CD4-positive, alpha-beta T cell treated with Interleukin-15 for 4 hours (primary cell): Measurements from ENCODE around the gene LPP.
"Not testable (repeated sequence)": the region's sequence is repeated elsewhere in the genome, so short reads cannot be mapped to it uniquely, and the experiment has no call there.

Experiments used
- DNase-seq: peaks from one replicate; pipeline ENCODE4 v3.0.0-alpha.2; 2020; ENCODE audit warnings: low spot score

The LPP gene

DNA sequence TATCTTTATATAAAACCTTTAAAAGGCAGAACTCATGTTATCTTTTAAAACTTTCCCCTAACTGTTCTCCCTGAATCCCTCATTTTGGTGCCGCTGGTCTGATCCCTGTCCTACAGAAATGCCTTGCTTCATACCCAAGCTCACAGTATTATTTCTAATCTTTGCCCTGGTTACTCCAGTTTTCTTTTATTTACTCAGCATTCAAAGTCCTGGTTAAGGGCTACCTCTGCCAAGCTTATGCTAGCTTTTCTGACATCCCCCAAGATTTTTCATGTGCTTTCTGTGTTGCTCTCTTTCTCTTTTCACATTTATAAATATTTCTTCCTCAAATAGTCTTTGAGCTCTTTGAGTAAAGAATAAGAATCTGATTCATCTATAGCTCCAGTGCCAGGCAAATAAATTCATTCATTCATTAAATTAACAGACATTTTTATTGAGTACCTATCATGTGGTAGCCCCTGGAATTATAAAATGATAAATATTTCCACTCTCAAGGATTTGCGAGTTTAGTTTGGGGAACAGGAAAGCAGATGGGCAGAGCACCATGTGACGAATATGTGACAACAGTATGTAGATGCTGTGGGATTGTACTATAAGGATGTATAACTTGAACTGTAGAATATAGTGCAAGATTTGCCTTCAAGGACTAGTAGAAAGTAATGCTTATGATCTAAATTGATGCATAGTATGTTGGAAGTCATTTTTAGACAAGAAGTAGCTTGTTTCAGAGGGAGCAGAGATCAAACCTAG, 247.5 kb downstream of the LPP start:
- no peak for DNase-seq

- DNase-seq, result no peak
These were observed 248.3 kb downstream of the LPP start for GRCh38 chr3:188402229-188402628.

DNA sequence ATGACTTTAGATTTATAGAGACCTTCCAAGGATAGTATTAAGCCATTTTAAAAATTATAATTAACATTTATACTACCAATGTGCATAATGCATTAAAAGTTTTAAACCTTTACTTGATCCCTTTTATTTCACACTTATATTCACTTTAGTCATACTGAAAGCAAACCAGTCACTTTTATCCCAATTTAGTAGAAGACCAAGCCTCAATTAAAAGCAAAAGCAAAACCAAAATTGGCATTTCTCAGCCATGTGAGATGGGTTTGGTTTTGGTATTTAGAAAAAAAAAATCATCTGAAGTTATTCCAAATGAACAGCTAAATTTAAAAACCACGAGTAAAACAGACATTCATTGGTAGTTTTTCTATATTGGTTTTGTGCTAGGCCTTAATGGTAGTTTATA, 249.4 kb downstream of the LPP start:
- DNase-seq, result no peak

DNA sequence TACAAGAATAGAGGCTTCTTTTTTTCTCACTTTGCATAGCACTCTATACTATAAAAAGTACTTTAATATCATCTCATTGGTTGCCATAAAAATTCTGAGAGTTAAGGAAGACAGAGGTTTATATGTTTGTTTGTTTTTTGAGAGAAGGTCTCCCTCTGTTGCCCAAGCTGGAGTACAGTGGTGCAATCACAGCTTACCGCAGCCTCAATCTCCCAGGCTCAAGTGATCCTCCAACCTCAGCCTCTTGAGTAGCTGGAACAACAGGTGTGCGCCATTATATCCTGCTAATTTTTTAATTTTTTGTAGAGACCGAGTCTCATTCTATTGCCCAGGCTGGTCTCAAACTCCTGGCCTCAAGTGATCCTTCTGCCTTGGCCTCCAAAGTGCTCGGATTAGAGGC, 250.2 kb downstream of the LPP start:
- DNase-seq, result no peak

DNA sequence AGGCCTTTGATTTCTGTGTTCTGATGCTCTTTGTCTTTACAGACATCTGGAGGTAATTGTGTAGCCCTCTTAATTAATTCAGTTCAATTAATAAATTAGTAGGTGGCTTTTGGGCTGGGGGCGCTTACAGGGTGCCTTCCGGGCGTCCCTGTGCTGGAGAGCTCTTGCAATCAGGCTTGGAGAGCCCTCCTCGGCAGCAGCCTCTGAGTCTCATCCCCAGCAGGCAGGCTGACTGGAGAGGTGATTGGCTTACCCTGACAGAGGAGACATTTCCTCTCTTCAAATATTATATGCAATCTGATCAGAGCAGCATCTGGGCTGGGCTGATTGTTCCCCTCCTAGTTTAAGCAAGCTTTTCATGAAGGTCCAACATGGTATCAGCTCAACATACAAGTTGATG, 250.7 kb downstream of the LPP start:
- DNase-seq, result no peak

DNA sequence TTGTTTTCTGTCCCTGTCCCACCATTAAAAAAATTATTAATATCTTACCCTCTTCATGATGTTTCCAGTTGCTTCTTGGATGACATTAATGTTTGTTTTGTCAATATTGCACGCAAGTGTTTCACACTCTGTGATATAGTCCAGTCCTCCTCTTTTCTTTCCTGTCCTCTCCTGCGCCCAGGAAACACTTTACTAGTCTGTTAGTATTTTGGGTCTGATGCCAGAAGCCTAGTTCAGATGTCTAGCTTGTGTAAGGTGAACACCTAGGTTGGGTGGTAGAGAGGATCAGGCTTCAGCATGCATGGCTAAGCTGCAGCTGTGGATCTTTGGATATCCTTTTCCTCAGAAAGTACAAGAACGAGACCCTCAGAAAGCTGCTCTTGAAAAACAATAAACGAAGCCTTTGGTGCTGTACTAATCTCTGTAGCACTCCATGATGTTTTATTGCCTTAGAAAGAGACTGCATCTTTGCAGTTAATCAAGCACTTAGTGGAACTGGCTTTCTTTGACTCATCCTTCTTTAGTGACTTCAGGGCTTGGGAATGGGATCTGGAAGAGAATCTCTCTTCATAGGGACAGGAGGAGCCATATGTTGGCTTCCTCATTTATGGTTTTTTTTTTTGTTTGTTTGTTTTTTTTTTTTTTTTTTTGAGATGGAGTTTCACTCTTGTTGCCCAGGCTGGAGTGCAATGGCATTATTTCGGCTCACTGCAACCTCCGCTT, 253.4 kb downstream of the LPP start:
- DNase-seq, result no peak

GRCh38 chr3:188408831-188409230, 254.9 kb downstream of the LPP start:
- DNase-seq, result no peak

- DNase-seq, result no peak
These were observed 257.8 kb downstream of the LPP start for GRCh38 chr3:188411750-188412149.

DNA sequence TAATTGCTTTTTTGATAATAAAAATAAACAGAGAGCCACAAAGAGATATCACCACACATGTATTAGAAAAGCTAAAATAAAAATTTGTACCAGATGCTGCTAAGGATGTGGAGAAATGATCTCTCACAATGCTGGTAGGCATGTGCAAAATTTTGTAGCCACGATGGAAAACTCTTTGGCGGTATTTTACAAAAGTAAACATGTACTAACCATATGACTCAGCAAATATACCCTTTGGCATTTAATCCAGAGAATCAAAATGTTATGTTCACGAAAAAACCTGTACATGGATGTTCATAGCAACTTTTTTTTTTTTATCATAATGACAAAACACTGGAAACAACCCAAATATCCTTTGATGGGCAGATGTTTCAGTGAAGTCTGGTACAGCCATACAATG, 261.2 kb downstream of the LPP start:
- no peak for DNase-seq

- no peak for DNase-seq
These were observed 262.1 kb downstream of the LPP start for GRCh38 chr3:188416041-188416440.

GRCh38 chr3:188417271-188417696, 263.3 kb downstream of the LPP start:
- DNase-seq, result no peak

DNA sequence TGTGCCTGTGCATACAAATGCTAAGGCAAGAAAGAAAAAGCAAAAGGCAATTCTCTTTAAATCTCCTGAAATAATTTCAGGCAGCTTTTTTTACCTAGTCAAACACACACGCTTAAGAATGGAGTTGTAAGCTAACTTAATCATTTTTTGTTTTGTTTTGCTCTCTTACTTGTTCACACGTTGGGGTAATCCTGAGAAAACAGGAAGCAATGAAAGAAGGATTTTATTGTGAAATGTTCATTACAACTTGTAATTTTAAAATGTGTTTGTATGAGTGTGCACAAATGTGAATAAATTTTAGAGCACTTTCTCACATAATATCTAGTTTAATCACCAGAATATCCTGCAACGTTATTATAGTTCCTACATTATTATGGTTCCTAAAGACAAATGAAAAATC, 263.8 kb downstream of the LPP start:
- no peak for DNase-seq

DNA sequence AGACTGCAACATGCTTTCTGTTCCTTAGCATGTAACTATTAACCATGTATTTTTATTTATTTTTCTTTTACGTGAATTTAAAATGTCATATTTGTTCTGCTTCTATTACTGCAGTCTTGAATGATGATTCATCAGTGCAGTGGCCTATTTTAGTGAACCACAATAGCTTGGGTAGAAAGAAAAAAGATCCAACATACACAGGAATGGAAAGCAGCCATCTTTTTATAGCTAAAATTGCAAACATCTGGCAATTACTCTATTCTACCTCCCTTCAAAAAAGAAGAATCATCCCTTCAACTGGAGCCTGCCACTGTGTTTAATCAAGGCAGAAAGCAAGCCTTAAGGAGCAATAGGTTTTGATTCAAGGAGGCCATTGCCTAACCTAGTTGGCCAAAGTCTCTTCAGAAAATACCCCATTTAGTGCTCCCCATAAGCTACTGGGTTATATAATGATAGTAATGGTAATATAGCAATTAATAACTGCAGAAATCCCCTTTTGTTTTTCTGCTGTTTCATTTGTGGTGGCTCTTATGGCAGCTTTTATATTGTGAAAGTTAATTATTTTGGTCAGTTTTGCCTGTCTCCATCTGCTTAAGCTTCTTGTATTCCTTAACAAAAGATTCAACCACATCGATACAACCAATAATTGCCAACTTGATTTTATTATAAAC, 267.3 kb downstream of the LPP start:
- no peak for DNase-seq

GRCh38 chr3:188421836-188422540, 268.0 kb downstream of the LPP start:
- no peak for DNase-seq

DNA sequence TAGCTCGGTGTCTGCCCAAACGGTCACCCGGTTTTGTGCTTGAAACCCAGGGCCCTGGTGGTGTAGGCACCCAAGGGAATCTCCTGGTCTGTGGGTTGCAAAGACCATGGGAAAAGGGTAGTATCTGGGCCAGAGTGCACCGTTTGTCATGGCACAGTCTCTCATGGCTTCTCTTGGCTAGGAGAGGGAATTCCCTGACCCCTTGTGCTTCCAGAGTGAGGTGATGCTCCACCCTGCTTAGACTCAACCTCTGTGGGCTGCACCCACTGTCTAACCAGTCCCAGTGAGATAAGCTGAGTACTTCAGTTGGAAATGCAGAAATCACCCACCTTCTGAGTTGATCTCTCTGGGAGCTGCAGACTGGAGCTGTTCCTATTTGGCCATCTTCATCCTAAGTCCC, 274.0 kb downstream of the LPP start:
- not testable (repeated sequence) for DNase-seq

DNA sequence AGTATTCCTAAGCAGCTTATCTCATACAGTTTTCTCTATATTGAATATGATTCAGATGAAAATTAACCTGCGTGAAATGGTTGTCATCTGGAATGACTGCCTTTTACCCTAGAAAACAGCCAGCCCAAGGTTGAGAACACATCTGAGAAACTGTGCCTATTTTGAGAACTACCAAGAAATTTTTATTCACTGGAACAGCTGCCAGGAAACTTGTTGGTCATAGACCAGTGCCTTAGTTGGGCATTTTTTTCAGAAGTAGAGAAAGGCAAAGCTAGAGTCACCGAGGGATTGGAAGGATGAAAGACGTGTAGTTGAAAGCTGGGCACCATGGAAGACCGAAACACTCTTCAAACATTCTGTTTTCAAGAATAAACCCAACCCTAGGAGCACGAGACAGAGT, 277.1 kb downstream of the LPP start:
- DNase-seq, result no peak

DNA sequence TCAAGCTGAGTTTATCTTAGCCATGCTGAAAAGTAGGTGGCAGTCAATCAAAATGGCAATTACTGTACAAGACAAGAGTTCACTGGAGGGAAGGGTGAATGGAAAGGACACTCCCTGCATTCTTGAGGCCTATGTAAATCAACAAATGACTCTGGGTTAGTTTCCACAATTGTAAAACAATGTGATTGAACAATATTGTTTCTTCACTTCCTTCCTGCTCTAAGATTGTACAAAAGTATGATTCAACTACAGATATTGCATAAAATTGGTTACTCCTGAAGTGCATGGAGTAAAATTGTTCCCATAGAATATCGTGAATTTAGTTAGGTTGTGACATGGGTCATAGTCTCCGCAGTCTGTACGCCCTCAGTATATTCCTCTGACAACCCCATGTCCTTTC, 277.6 kb downstream of the LPP start:
- DNase-seq, result no peak

GRCh38 chr3:188432802-188433520, 279.0 kb downstream of the LPP start:
- peak; percentile 17 for DNase-seq

GRCh38 chr3:188433521-188434150, 279.7 kb downstream of the LPP start:
- no peak for DNase-seq

- DNase-seq, result no peak
These were observed 280.6 kb downstream of the LPP start for GRCh38 chr3:188434594-188434993.

DNA sequence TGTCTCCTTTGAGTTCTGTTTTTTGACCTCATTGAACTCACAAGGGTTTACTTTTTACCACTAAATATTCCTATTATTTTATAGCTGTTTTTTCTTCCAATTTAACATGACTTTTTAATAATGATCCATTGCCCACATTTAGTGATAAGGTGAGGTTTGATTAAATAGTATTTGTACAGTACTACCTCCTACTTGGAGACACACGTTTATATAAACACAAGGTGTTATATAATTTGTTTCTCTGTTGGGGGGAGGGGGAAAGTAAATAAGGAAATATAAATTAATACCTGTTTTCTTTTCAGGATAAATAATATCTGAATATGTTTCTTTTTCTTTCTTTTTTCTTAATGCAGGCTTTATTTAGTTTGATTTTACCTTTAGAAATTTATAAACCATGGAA, 281.3 kb downstream of the LPP start:
- DNase-seq, result no peak
